Measurements from ENCODE around the gene TPRN.

The TPRN gene

DNA sequence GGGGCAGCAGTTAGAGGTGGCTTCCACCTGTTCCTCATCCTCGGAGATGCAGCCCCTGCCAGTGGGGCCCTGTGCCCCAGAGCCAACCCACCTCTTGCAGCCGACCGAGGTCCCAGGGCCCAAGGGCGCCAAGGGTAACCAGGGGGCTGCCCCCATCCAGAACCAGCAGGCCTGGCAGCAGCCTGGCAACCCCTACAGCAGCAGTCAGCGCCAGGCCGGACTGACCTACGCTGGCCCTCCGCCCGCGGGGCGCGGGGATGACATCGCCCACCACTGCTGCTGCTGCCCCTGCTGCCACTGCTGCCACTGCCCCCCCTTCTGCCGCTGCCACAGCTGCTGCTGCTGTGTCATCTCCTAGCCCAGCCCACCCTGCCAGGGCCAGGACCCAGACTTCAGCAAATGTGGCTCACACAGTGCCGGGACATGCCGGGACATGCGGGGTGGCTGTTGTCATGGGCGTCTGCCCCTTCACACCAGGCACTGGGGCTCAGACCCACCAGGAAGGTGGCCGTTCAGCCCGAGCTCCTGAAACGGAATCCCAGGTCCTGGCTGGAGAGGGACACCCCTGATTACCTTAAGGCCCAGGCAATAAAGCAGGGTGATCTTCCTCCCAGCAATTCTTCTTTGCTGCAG lies 25.3 kb upstream of the TPRN start:
- DNase-seq (ENCODE audit: low read depth in 3 of 3): no peak

DNA sequence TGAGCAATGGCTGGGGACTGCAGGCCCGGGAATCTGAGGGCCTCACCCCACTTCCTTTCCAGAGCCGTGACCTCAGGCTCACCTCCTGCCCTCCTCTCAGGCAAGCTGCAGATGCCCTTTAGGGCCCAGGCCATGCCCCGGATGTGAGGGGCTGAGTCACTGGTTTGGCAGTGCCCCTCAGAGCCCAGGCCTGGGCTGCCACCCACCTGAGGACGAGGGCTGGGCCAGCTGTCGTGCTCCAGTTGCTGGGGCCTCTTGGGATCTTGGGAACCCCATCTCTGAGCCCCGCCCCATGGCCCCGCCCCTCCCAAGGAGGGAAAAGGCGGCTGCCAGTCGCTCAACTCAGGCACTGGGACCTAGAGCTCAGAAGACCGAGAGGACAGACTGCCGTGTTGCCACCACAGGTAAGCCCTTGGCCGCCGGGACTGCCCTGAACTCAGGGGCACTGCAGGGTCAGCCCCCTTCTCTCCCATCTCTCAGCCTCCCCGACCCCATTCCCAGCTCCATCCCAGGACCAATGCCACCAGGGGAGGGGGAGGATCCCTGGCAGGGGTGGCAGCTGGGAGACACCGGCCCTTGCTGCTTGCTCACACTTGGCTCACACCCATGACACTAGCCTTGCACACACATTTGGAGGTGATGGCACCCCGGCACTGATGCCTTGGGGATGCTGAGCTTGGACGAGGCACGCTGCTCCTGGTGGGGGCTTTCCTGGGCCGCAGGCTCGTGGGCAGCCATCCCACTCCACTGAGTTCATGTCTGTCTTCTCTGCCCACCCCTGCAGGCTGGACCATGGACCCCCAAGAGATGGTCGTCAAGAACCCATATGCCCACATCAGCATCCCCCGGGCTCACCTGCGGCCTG lies 24.5 kb upstream of the TPRN start, which contains the start of gene CYSRT1:
CYSRT1 (plus strand) TSS at position 345 of the 865 bp plus-strand sequence; CDS start at position 793, 448 bp downstream.
- DNase-seq (ENCODE audit: low read depth in 3 of 3): peak in 1 of 3 experiments; percentile 20

DNA sequence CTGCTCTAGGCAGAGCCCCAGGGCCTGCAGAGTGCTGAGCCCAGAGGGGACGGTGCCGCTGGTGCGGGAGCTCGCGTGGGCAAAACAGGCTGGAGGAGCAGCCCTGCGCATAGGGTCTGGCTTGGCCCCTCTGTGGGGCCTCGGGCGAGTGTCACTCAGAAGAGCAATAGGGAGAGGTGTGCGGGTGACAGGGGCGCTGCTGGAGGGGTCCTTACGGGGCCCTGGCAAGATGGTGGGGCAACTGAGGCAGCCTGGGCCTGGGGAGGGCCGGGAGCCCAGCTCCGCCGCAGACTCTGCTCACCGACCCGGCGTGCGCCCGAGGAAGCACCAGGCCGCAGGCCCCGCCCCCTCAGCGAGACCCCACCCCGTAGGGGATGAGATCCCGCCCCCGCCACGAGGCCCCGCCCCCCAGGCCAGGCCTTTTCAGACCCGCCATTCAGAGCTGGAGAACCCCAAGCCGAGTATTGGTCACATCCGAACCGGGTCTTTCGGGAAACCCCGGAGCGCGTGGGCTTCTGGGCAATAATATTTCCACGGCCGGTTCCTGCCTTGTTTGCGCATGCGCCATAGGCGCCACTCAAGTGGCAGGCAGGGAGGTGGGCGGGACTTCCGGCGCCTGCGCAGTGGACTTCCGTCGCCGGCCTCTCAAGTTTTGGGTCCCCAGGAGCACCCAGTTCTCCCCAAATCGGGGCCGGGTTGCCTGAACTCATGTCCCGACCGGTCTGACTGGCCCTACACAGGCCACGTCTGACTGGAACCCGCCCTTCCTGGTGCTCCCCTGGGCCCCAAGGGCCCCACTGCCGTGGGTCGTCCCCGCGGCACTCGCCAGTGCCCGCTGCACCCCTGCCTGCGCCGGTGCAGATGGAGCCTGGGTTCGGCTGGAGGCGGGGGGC lies 22.8 kb upstream of the TPRN start:
- peak; percentile 97 to 98 (median 97) for DNase-seq (ENCODE audit: low read depth in 3 of 3)

DNA sequence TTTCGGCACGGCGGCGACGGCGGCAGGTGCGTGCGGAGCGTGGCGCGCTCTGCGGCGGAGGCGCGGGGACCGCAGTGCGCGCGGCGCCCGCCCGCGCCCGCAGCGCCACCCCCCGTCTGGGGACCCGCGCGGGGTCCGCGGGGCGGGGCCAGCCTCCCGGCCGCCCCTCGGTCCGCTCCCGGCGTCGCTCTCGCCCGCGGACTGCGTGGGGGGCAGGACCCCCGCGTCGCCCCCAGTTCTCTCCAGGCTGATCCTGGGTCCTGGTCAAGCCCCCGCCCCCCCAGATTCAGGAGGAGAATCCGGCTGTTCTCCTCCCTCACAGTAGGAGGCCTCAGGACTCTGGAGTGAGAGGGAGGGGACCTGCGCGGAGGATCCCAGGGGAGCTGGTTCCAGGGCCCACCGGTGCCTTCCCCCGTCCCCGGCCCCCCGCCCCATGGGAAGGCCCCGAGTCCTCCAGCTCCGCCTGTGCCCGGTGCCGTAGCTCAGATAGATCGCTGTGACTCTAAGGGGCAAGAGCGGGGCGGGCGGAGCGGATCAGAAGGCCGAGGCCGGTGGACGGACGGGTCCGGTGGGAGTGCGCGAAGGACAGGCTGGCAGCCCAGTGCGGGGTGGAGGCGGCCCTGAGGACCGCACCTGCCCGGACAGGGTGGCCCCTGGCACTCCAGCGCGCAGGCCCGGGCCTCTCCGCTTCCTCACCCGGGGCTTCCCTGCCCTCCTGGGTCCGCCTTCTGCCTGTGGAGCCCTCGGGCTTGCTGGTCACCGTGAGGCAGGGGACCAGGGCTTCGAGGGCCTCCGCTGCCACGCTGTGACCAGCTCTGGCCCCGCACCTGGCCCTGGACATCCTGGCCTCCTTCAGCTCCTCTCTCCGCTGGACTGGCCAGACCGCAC lies 21.9 kb upstream of the TPRN start, which contains the start of gene RNF208:
RNF208 (minus strand) TSS at position 51 of the 888 bp plus-strand sequence. CDS start 1,028 bp downstream, outside the sequence.
- peak in 1 of 3 experiments; percentile 21 for DNase-seq (ENCODE audit: low read depth in 3 of 3)

DNA sequence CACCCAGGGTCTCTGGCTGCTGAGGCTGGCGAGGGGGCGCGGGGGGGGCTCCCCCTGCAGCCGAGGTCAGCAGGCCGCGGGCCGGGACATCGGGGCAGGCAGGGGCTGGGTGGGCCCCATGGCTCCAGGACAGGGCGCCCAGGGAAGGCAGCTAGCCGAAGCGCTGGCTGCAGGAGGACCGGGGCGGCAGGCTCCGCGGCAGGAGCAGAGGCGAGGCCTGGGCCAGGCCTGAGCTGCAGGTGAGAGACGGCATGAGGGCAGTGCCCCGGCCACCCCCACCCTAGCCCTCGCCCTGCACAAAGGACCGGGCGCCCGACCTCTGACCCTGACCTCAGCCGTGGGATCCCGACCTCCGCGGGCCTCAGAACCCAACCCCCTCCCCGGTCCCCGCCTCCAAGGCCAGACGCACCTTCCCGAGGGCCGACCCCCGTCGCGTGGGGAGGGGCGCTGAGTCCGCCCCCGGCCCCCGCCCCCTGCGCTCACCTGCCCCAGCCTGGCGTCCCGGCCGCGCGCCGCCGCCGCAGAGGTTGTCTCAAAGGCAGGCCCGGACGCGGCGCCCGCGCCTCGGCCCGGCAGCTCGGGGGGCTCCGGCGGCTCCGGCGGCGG lies 21.1 kb upstream of the TPRN start:
- peak in 1 of 3 experiments; percentile 22 for DNase-seq (ENCODE audit: low read depth in 3 of 3)

DNA sequence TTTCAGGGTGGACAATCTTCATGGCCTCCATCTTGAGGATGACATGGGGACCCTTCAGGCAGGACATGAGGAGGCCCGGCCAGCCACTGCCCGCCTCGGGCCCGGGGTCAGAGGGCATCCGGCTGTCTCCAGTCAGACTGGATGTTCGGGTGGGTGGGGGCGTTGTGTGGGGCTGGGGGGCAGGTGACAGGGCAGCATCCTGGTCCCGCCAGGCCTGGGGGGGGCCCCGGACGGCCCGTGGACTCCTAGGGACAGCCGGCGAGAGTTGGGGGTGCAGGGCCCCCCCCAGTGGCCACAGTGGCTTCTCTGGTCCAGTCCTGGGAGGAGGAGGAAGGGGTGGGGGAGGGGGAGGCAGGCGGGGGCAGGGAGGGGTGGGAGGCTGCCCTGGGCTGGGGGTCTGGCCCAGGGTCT lies 20.6 kb upstream of the TPRN start:
- DNase-seq (ENCODE audit: low read depth in 3 of 3): no peak

DNA sequence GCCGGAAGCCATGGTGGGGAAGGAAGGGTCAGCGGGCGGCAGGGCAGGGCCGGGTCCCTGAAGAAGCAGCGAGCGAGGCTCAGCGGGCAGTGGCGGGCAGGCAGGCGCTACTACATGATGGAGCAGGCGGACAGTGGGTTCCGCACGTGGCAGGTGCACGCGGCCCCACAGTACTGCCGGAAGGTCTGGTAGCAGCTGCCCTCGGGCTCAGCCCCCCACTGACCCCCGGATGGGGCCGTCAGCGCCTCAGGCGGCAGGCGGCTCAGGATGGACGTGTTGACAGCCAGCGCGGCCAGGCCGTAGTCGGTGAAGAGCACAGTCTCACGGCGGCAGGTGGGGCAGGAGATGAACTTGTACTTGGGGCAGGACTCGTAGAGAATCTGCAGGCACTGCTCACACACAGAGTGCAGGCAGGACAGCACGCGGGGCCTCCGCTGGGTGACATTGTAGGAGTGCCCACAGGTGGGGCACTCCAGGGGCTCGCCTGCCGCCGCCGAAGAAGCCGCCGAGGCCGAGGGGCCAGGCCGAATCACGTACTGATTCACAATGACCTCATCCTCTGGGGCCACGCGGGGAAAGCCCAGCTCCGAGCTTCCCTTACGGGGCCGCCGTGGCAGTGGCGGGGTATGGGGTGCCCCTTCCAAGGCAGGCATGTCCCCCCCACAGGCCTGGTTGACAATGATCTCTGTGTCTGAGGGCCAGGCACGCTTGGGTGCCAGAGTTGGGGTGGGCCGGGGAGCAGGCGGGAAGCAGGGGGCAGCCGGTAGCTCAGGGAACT lies 20.0 kb upstream of the TPRN start:
- no peak for DNase-seq (ENCODE audit: low read depth in 3 of 3)

DNA sequence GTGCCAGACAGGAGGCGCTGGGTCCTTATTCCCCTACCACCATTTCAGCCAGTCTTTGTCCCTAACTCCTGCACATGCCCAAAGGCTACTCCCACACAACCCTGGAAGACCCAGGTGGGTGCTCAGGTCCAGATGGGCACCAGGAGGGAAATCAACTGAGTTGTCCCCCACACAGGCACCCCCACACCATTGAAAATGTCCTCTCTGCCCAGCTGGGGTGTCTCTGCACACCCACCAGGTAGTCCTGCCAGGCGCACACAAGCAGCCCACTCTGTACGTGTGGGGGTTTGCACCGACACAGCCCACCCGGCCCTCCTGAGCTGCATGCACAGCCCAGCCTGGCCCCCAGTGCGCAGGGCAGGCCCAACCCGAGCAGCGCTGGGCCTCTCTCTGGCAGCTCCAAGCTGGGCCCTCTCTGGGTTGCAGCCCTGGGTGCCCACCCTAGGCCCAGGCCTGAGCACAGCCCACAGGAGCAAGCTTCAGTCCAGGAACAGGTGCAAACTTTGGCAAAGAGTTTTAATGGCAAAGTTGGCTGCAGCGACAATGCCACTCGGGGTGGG lies 19.3 kb upstream of the TPRN start:
- DNase-seq (ENCODE audit: low read depth in 3 of 3): no peak

DNA sequence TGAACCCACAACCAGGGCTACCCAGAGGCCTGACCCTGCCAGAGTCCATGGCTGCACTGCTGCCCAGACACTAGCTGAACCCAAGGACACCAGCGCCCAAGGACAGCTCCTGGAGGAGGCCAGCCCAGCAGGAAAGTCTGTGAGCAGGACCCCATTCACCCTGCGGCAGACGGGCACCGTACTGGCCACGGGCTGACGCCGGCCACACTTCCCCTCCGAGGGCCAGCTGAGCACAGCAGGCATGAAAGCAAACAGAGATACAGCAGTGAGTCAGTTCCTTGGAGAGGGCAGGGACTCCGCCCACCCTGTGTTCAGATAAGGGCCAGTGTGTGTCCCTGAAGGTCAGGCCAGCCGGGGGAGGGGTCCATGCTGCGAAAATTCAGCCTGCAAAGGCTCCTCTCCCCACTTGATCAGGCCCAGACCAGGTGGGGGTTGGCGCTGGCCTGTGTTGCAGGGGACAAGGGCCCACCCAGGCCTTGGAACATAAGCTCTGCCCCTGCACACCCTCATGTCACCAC lies 18.3 kb upstream of the TPRN start:
- no peak for DNase-seq (ENCODE audit: low read depth in 3 of 3)

- no peak for DNase-seq (ENCODE audit: low read depth in 3 of 3)
Measured at GRCh38 chr9:137218212-137218753, 17.7 kb upstream of the TPRN start.

GRCh38 chr9:137217276-137218211 lies 17.0 kb upstream of the TPRN start:
- no peak for DNase-seq (ENCODE audit: low read depth in 3 of 3)

GRCh38 chr9:137216188-137216965 lies 15.8 kb upstream of the TPRN start:
- no peak for DNase-seq (ENCODE audit: low read depth in 3 of 3)

- no peak for DNase-seq (ENCODE audit: low read depth in 3 of 3)
Measured at GRCh38 chr9:137215196-137215986, 14.8 kb upstream of the TPRN start.

- no peak for DNase-seq (ENCODE audit: low read depth in 3 of 3)
Measured at GRCh38 chr9:137214620-137215019, 14.1 kb upstream of the TPRN start.

GRCh38 chr9:137213160-137214060 lies 12.9 kb upstream of the TPRN start:
- DNase-seq (ENCODE audit: low read depth in 3 of 3): no peak

Data from stimulated activated CD4-positive, alpha-beta T cell treated with anti-CD3 and anti-CD28 coated beads, TNF-alpha, amount 100 ng/mL, for 24 hours (primary cell).